HCT116 (cell line): ENCODE measurements around the gene SPATA33. TPM values are rescaled to one million over a fixed set of nuclear protein-coding genes. Genes with fewer than 3 reads are reported as not detected.
"Not testable (repeated sequence)": the region's sequence is repeated elsewhere in the genome, so short reads cannot be mapped to it uniquely, and the experiment has no call there.

Experiments used
- ATAC-seq: fragments of 200-7000 bp; cut with Tn5 transposase; 2 replicates; pipeline ENCODE4 v1.9.1; 2020; ENCODE audit warnings: mild to moderate bottlenecking, moderate library complexity
- BruUV-seq: library from RNA; stranded (reverse); fragments of 400-500 nt; replicated peaks from 2 replicates; lab custom pipeline; 2021; lab: Mats Ljungman, UMichigan
- CTCF ChIA-PET: fragments of 300-600 bp; sonication (Branson Sonifier 250); formaldehyde crosslinking; loops from one replicate; lab custom pipeline; 2021; ENCODE audit warnings: antibody characterized with exemption; lab: Charles Lee
- POLR2A ChIA-PET: fragments of 300-600, 350-600 bp; sonication (Branson Sonifier 250); formaldehyde crosslinking; loops from one replicate; lab custom pipeline; 2021; ENCODE audit warnings: antibody characterized with exemption; lab: Charles Lee
- RAD21 ChIA-PET, 2 experiments: fragments of 300-600 bp; sonication (Branson Sonifier 250); formaldehyde crosslinking; loops; one replicate each; lab custom pipeline; 2023; ENCODE audit warnings: low total read pairs in 2 of 2; ENCODE audit not compliant: uncharacterized antibody in 2 of 2, unreplicated experiment in 2 of 2, low non-redundant PET in 1 of 2; lab: Charles Lee
- DNase-seq: peaks from one replicate; pipeline ENCODE4 v3.0.0-alpha.2; 2010; ENCODE audit warnings: low read depth, low spot score
- H2AFZ ChIP-seq: fragments of 200-600 bp; shearing (Covaris generic), sonication (generic); 2 replicates; pipeline ENCODE4 v1.6.1; 2017; ENCODE audit warnings: low read depth, mixed run types, mixed read lengths, antibody characterized with exemption, low read length; ENCODE audit not compliant: poor library complexity, severe bottlenecking
- H3K27ac ChIP-seq: 2 replicates; pipeline ENCODE4 v1.5.1; 2012; ENCODE audit warnings: low read depth, low read length
- H3K27me3 ChIP-seq: fragments of 200-600 bp; sonication (generic); 2 replicates; pipeline ENCODE4 v1.6.1; 2016; ENCODE audit warnings: mixed run types, low read length, mixed read lengths; ENCODE audit not compliant: insufficient read depth
- H3K36me3 ChIP-seq, 2 experiments: fragments of 200-500 bp in 1 of 2; fragments of 200-600 bp in 1 of 2; sonication (Bioruptor generic) in 1 of 2; sonication (generic) in 1 of 2; 2 replicates each; pipeline versions ENCODE4 v1.5.1 to v1.6.1; 2014 to 2016; ENCODE audit warnings: low read length in 2 of 2, inconsistent platforms in 1 of 2, mixed read lengths in 1 of 2, mixed run types in 1 of 2; ENCODE audit not compliant: insufficient read depth in 2 of 2, control insufficient read depth in 1 of 2
- H3K4me1 ChIP-seq, 2 experiments: fragments of 200-600 bp in 1 of 2; sonication (generic) in 1 of 2; 2 replicates each; pipeline versions ENCODE4 v1.5.1 to v1.6.1; 2012 to 2017; ENCODE audit warnings: low read length in 2 of 2, inconsistent platforms in 1 of 2, mild to moderate bottlenecking in 1 of 2, mixed read lengths in 1 of 2, mixed run types in 1 of 2, moderate library complexity in 1 of 2; ENCODE audit not compliant: insufficient read depth in 2 of 2, control insufficient read depth in 1 of 2
- H3K4me2 ChIP-seq: fragments of 200-600 bp; sonication (generic); 2 replicates; pipeline ENCODE4 v1.6.1; 2017; ENCODE audit warnings: mixed run types, low read length, mixed read lengths
- H3K4me3 ChIP-seq, 2 experiments: fragments of 200-600 bp in 1 of 2; sonication (generic) in 1 of 2; replicated peaks in 1 of 2; 2 replicates each; pipeline ENCODE4 v1.5.1; 2011 to 2016; ENCODE audit warnings: low read length in 2 of 2, control low read depth in 1 of 2, low read depth in 1 of 2, mild to moderate bottlenecking in 1 of 2, mixed read lengths in 1 of 2, mixed run types in 1 of 2
- H3K79me2 ChIP-seq: fragments of 200-600 bp; sonication (generic); 2 replicates; pipeline ENCODE4 v1.6.1; 2017; ENCODE audit warnings: mild to moderate bottlenecking, mixed run types, low read length, moderate library complexity, mixed read lengths; ENCODE audit not compliant: insufficient read depth
- H3K9ac ChIP-seq: fragments of 200-600 bp; sonication (generic); 2 replicates; pipeline ENCODE4 v1.6.1; 2016; ENCODE audit warnings: low read length, mixed read lengths
- H3K9me2 ChIP-seq: fragments of 200-600 bp; sonication (generic), shearing (Covaris generic); 2 replicates; pipeline ENCODE4 v1.6.1; 2017; ENCODE audit warnings: mixed run types, mild to moderate bottlenecking, moderate library complexity; ENCODE audit not compliant: insufficient read depth
- H3K9me3 ChIP-seq, 2 experiments: fragments of 200-500 bp in 1 of 2; fragments of 200-600 bp in 1 of 2; sonication (Bioruptor generic) in 1 of 2; sonication (generic) in 1 of 2; 2 replicates each; pipeline ENCODE4 v1.6.1; 2014 to 2017; ENCODE audit warnings: low read length in 2 of 2, mixed read lengths in 2 of 2, inconsistent platforms in 1 of 2, low read depth in 1 of 2, mild to moderate bottlenecking in 1 of 2, mixed run types in 1 of 2, moderate library complexity in 1 of 2; ENCODE audit not compliant: control insufficient read depth in 1 of 2, insufficient read depth in 1 of 2
- H4K20me1 ChIP-seq: fragments of 200-600 bp; sonication (generic), shearing (Covaris generic); 2 replicates; pipeline ENCODE4 v1.6.1; 2017; ENCODE audit warnings: mixed run types, mild to moderate bottlenecking, moderate library complexity; ENCODE audit not compliant: insufficient read depth
- intact Hi-C: fragments of 100-400 bp; cut with micrococcal nuclease; formaldehyde crosslinking; loops from 2 replicates; pipeline ENCODE4 v1.10.0; 2022
- total RNA-seq: library from RNA; stranded (reverse); gene quantifications from one replicate; pipeline ENCODE4 v1.2.1, GENCODE V29; 2021; ENCODE audit not compliant: unreplicated experiment
- TF ChIP-seq, protein P1 (sequence below), 3 experiments: fragments of 200-600 bp in 1 of 3; sonication (generic) in 1 of 3; IDR thresholded peaks in 2 of 3; conservative IDR thresholded peaks in 1 of 3; 2 replicates each; pipeline ENCODE4 v1.5.1; 2012 to 2017; ENCODE audit warnings: low read depth in 2 of 3, low read length in 2 of 3, antibody characterized with exemption in 1 of 3, borderline replicate concordance in 1 of 3, control low read depth in 1 of 3, mild to moderate bottlenecking in 1 of 3, mixed read lengths in 1 of 3, mixed run types in 1 of 3, moderate library complexity in 1 of 3; ENCODE audit not compliant: insufficient read depth in 1 of 3

Gene SPATA33
- total RNA-seq, 1 experiment from 2014 or later = 24.9 TPM

DNA sequence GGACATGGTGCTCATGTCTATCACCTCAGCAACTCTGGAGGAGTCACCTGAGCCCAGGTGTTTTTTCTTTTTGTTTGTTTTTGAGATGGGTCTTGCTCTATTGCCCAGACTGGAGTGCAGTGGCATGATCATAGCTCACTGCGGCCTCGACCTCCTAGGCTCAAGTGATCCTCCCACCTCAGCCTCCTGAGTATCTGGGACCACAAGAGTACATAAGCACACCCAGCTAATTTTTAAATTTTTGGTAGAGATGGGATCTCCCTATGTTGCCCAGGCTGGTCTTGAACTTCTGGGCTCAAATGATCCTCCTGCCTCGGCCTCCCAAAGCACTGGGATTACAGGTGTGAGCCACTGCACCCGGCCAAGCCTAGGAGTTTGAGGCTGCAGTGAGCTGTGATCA is 32.0 kb downstream of the SPATA33 start:
- H3K9ac ChIP-seq, H3K9me2 ChIP-seq, POLR2A ChIA-PET, H3K4me2 ChIP-seq, H3K27ac ChIP-seq, BruUV-seq, H4K20me1 ChIP-seq, ATAC-seq, DNase-seq, intact Hi-C loops, RAD21 ChIA-PET, H3K9me3 ChIP-seq, H3K4me3 ChIP-seq, H2AFZ ChIP-seq, H3K27me3 ChIP-seq: not testable (repeated sequence)
- Histone ChIP-seq H3K36me3 (peaks cover 27 to 65% of the 10 kb centered on the region in 2 experiments; a peak in 3 of 4 replicates), H3K79me2 (peaks cover 30% of the 10 kb centered on the region), H3K4me1 (peaks cover 9 to 20% of the 10 kb centered on the region in 2 experiments)
- CTCF ChIA-PET = interaction anchor here (1.1 kb wide), 1 partner anchor 11 kb away, joined by 3 read pairs; no protein-coding TSS in a partner anchor

DNA sequence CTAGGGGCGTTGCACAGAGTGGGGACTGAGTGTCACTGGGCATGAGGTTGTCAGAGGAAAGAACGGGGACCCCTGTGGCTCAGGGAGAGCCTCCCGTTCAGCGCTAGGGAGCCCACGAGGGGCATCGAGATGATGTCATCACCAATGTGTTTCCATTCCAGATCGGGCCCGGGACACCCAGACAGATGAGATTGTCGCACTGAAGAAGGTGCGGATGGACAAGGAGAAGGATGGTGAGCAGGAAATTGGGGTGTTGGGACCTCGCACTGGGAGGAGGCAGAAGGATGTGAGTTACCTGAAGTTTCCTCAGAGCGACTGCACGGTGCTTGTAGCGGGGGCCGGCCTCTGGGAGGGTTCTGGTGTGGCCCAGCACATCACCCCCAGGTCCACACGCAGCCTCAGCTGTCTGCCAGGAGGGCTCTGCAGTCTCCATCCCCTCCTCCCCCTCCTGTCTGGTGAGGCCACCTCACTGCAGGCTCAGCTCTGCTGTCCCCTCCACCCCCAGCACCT is 32.8 kb downstream of the SPATA33 start:
- DNase-seq = no peak
- intact Hi-C loops = no loop called here
- peaks cover 27 to 63% of the 10 kb centered on the region in 2 experiments; a peak in 3 of 4 replicates for H3K36me3 ChIP-seq
- RAD21 ChIA-PET = interaction anchor here in 1 of 2 experiments (0.7 kb wide), 1 partner anchor 232 kb away, joined by 3 read pairs; no protein-coding TSS in a partner anchor
- no peaks in the 10 kb centered on the region; a peak in 1 of 4 replicates for H3K9me3 ChIP-seq
- no peaks in the 10 kb centered on the region for H3K27me3 ChIP-seq
- peaks cover 30% of the 10 kb centered on the region for H3K79me2 ChIP-seq
- H3K4me2 ChIP-seq = no peak overlapping the region
- H2AFZ ChIP-seq = no peak overlapping the region
- no peak overlapping the region for H3K27ac ChIP-seq
- no peak for ATAC-seq
- POLR2A ChIA-PET = no interaction called here
- BruUV-seq = no TSS peak
- CTCF ChIA-PET = no interaction called here
- H3K9ac ChIP-seq = no peak overlapping the region
- H3K4me3 ChIP-seq = no peak overlapping the region
- no peaks in the 10 kb centered on the region for H3K9me2 ChIP-seq
- TF ChIP-seq, protein P1, sequence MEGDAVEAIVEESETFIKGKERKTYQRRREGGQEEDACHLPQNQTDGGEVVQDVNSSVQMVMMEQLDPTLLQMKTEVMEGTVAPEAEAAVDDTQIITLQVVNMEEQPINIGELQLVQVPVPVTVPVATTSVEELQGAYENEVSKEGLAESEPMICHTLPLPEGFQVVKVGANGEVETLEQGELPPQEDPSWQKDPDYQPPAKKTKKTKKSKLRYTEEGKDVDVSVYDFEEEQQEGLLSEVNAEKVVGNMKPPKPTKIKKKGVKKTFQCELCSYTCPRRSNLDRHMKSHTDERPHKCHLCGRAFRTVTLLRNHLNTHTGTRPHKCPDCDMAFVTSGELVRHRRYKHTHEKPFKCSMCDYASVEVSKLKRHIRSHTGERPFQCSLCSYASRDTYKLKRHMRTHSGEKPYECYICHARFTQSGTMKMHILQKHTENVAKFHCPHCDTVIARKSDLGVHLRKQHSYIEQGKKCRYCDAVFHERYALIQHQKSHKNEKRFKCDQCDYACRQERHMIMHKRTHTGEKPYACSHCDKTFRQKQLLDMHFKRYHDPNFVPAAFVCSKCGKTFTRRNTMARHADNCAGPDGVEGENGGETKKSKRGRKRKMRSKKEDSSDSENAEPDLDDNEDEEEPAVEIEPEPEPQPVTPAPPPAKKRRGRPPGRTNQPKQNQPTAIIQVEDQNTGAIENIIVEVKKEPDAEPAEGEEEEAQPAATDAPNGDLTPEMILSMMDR (IDR thresholded peaks at IDR 0.05 in 2 of 3, conservative IDR thresholded peaks at IDR 0.05 in 1 of 3; ENCODE audit: borderline replicate concordance in 1 of 3, insufficient read depth in 1 of 3, low read depth in 2 of 3, low read length in 2 of 3) = no peak
- peaks cover 9 to 20% of the 10 kb centered on the region in 2 experiments for H3K4me1 ChIP-seq
- H4K20me1 ChIP-seq = no peaks in the 10 kb centered on the region
